Breast epithelium (tissue), 4 donors: ENCODE results near the gene EARS2. TPM values are rescaled to one million over a fixed set of nuclear protein-coding genes. Genes with fewer than 3 reads are reported as not detected.

Experiments
- DNase-seq, 2 donors: peaks; one replicate each; pipeline ENCODE4 v3.0.0-alpha.2; 2019; ENCODE audit warnings: low spot score in 2 of 2
- H3K27ac ChIP-seq, 2 donors: fragments of 200-600 bp; sonication (generic) in 1 of 2; one replicate each; pipeline ENCODE4 v1.5.1; 2016 to 2019; ENCODE audit warnings: mild to moderate bottlenecking in 1 of 2
- H3K27me3 ChIP-seq, 2 donors: fragments of 200-600 bp; sonication (generic) in 1 of 2; one replicate each; pipeline versions ENCODE4 v1.5.1 to v1.6.0; 2017 to 2019; ENCODE audit warnings: control low read depth in 1 of 2, mild to moderate bottlenecking in 1 of 2
- H3K36me3 ChIP-seq: fragments of 200-600 bp; one replicate; pipeline ENCODE4 v1.5.1; 2019
- H3K4me1 ChIP-seq, 2 donors: fragments of 200-600 bp; sonication (generic); one replicate each; pipeline ENCODE4 v1.5.1; 2016 to 2019; ENCODE audit warnings: control low read depth in 1 of 2
- H3K4me3 ChIP-seq, 3 donors: fragments of 200-600 bp; sonication (generic); 1 replicate in 2 of 3; 2 replicates in 1 of 3; pipeline ENCODE4 v1.5.1; 2016 to 2019; ENCODE audit warnings: mild to moderate bottlenecking in 3 of 3, moderate library complexity in 2 of 3
- H3K9me3 ChIP-seq, 2 donors: fragments of 200-600 bp; sonication (generic) in 1 of 2; one replicate each; pipeline ENCODE4 v1.5.1; 2016 to 2019; ENCODE audit warnings: control low read depth in 1 of 2
- CTCF ChIP-seq, 3 donors: fragments of 450-650 bp; IDR thresholded peaks; one replicate each; pipeline ENCODE4 v1.5.1; 2016 to 2017; ENCODE audit warnings: antibody characterized with exemption in 3 of 3, mild to moderate bottlenecking in 3 of 3, moderate library complexity in 3 of 3
- POLR2A ChIP-seq: fragments of 450-650 bp; IDR thresholded peaks from one replicate; pipeline ENCODE4 v1.6.1; 2016; ENCODE audit warnings: antibody characterized with exemption, mild to moderate bottlenecking, moderate library complexity
- POLR2AphosphoS5 ChIP-seq, 3 donors: sonication (generic); formaldehyde crosslinking; IDR thresholded peaks; one replicate each; pipeline ENCODE4 v1.6.1; 2017; ENCODE audit warnings: antibody characterized with exemption in 3 of 3
- intact Hi-C: fragments of 100-400 bp; cut with DNase I; formaldehyde crosslinking; loops from one replicate; pipeline ENCODE4 v1.15.1; 2023; ENCODE audit warnings: low total_unique reads
- total RNA-seq, 3 donors: library from RNA; depleted of rRNA; stranded (reverse); fragments of >200 nt; gene quantifications; one replicate each; pipeline ENCODE4 v1.1.0, GENCODE V29; 2016

EARS2 gene
- total RNA-seq, 3 donors from 2014 or later: 22.4 to 25.9 (median 25.0) TPM

GRCh38 chr16:23497543-23497868, 59.6 kb downstream of the EARS2 start:
- Histone ChIP-seq H3K9me3 (no peaks in the 10 kb centered on the region), H3K4me1 (peaks cover 0 to 17% of the 10 kb centered on the region in 2 donors), H3K27me3 (no peaks in the 10 kb centered on the region), H3K27ac (peak overlapping the region; percentile 86), H3K4me3 (no peak overlapping the region), H3K36me3 (no peaks in the 10 kb centered on the region)
- intact Hi-C loops: no loop called here
- DNase-seq: no peak
- TF ChIP-seq CTCF (IDR thresholded peaks at IDR 0.05): no peak
- no peak for TF ChIP-seq POLR2A
- no peak for TF ChIP-seq POLR2AphosphoS5 (IDR thresholded peaks at IDR 0.05)

DNA sequence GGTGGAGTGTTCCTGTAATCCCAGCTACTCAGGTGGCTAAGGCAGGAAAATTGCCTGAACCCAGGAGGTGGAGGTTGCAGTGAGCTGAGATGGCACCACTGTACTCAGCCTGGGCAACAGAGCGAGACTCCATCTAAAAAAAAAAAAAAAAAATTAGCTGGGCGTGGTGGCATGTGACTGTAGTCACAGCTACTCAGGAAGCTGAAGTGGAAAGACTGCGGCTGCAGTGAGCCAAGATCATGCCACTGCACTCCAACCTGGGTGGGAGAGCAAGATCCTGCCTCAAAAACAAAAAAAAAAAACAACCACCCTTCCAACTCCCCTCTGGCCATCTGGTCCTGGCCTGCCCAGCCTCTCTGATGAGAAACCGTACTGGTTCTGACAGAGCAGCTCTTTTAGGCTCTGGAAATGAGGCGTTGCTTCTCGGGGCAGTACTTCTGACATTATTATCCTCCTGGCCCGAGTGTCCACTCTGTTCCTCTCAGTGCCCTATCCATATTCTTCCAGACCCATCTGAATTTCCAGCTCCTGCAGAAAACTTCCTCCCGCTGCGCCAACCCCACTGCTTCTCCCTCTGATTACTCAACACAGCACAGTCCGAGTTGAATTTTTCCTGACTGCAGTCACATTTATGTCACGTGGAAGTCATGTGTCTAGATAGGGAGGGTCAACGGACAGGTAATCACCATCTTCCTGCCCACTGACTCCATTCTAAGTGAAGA, 60.2 kb downstream of the EARS2 start:
- H3K27ac ChIP-seq: peak overlapping the region; percentile 86
- H3K27me3 ChIP-seq: no peaks in the 10 kb centered on the region
- no peaks in the 10 kb centered on the region for H3K9me3 ChIP-seq
- intact Hi-C loops: no loop called here
- peak in 1 of 2 donors; percentile 76 for DNase-seq
- peaks cover 0 to 19% of the 10 kb centered on the region in 2 donors for H3K4me1 ChIP-seq
- H3K36me3 ChIP-seq: no peaks in the 10 kb centered on the region
- TF ChIP-seq POLR2A (no peak), POLR2AphosphoS5 (IDR thresholded peaks at IDR 0.05) (peak in 1 of 3 donors; percentile 80)
- H3K4me3 ChIP-seq: peak overlapping the region in 1 of 3 donors; percentile 1

GRCh38 chr16:23495671-23496070, 61.5 kb downstream of the EARS2 start:
- intact Hi-C loops: no loop called here
- TF ChIP-seq POLR2A (no peak), CTCF (IDR thresholded peaks at IDR 0.05) (no peak), POLR2AphosphoS5 (IDR thresholded peaks at IDR 0.05) (no peak)
- no peak for DNase-seq
- H3K4me1 ChIP-seq: peaks cover 0 to 19% of the 10 kb centered on the region in 2 donors
- H3K27ac ChIP-seq: peak overlapping the region; percentile 75 to 86
- H3K27me3 ChIP-seq: no peaks in the 10 kb centered on the region
- H3K9me3 ChIP-seq: no peaks in the 10 kb centered on the region
- H3K4me3 ChIP-seq: no peak overlapping the region
- no peaks in the 10 kb centered on the region for H3K36me3 ChIP-seq

DNA sequence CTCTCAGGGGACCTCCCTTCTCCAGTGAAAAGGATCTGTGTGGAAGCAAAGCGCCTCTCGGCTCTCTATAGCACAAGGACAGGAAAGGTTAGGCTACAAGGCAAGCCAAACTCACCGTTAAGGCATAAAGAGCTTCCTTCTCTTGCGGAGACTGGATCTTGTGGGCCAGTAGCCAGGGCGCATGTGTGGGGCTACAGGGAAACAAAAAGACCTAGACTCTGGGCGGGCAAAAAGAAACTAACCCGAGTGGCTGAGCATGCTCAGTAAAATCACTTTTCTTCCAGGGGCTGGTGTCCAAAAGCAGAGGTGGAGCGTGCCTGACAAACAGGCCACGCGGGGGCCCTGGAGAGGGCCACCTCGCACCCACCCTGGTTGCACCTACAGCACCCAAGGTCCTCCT, 63.0 kb downstream of the EARS2 start:
- no peak for TF ChIP-seq POLR2A
- no peak for TF ChIP-seq POLR2AphosphoS5 (IDR thresholded peaks at IDR 0.05)
- TF ChIP-seq CTCF (IDR thresholded peaks at IDR 0.05): no peak
- peak in 1 of 2 donors; percentile 68 for DNase-seq
- H3K27me3 ChIP-seq: no peaks in the 10 kb centered on the region
- peaks cover 0 to 19% of the 10 kb centered on the region in 2 donors for H3K4me1 ChIP-seq
- no peaks in the 10 kb centered on the region for H3K36me3 ChIP-seq
- peak overlapping the region; percentile 78 to 86 for H3K27ac ChIP-seq
- H3K4me3 ChIP-seq: peak overlapping the region in 2 of 3 donors; percentile 21 to 36
- H3K9me3 ChIP-seq: no peaks in the 10 kb centered on the region
- intact Hi-C loops: no loop called here

- DNase-seq: peak in 1 of 2 donors; percentile 73
- peak overlapping the region; percentile 75 to 86 for H3K27ac ChIP-seq
- H3K9me3 ChIP-seq: no peaks in the 10 kb centered on the region
- TF ChIP-seq POLR2A (no peak), CTCF (IDR thresholded peaks at IDR 0.05) (peak in 1 of 3 donors; percentile 25)
- H3K27me3 ChIP-seq: no peaks in the 10 kb centered on the region
- peaks cover 0 to 10% of the 10 kb centered on the region in 2 donors for H3K4me1 ChIP-seq
- no peak overlapping the region for H3K4me3 ChIP-seq
- no peaks in the 10 kb centered on the region for H3K36me3 ChIP-seq
- intact Hi-C loops: no loop called here
Measured at GRCh38 chr16:23491490-23492391, 65.4 kb downstream of the EARS2 start.
